GM12891 (cell line): ENCODE results near the gene AP1AR.
"Not testable (repeated sequence)": the region's sequence is repeated elsewhere in the genome, so short reads cannot be mapped to it uniquely, and the experiment has no call there.

Experiments used
- DNase-seq: peaks from one replicate; pipeline ENCODE4 v3.0.0; 2011; ENCODE audit warnings: low spot score; ENCODE audit not compliant: insufficient read length
- FAIRE-seq: peaks from 2 replicates; lab custom pipeline; 2011; peaks lifted over from hg19 to GRCh38; lab: Jason Lieb, UNC
- PAX5 ChIP-seq: IDR thresholded peaks from 2 replicates; pipeline ENCODE4 v1.6.1; 2011; ENCODE audit warnings: low read length, moderate library complexity, mild to moderate bottlenecking; ENCODE audit not compliant: insufficient read depth, severe bottlenecking
- POLR2A ChIP-seq: IDR thresholded peaks from 2 replicates; pipeline ENCODE4 v1.6.1; 2011; ENCODE audit warnings: low read depth, low read length, control low read depth
- POLR2AphosphoS5 ChIP-seq: IDR thresholded peaks from 2 replicates; pipeline ENCODE4 v1.6.1; 2011; ENCODE audit warnings: low read depth, low read length, control low read depth
- POU2F2 ChIP-seq: IDR thresholded peaks from 2 replicates; pipeline ENCODE4 v1.6.1; 2011; ENCODE audit warnings: low read depth, mild to moderate bottlenecking, control low read depth, low read length, moderate library complexity
- SPI1 ChIP-seq: IDR thresholded peaks from 2 replicates; pipeline ENCODE4 v1.6.1; 2011; ENCODE audit warnings: low read depth, low read length, control low read depth
- TAF1 ChIP-seq: IDR thresholded peaks from 2 replicates; pipeline ENCODE4 v1.6.1; 2011; ENCODE audit warnings: low read depth, low read length, control low read depth

The AP1AR gene

GRCh38 chr4:112302320-112303274 is 71.0 kb downstream of the AP1AR start:
- TF ChIP-seq PAX5, result no peak
- TF ChIP-seq POLR2AphosphoS5, result no peak
- TF ChIP-seq TAF1, result no peak
- TF ChIP-seq POLR2A, result no peak
- peak; percentile 18; the same call in 1 of the 2 replicates for TF ChIP-seq SPI1
- TF ChIP-seq POU2F2, result no peak
- DNase-seq (no peak), FAIRE-seq (peak; percentile 76)

GRCh38 chr4:112305477-112305876 is 73.9 kb downstream of the AP1AR start:
- not testable (repeated sequence) for FAIRE-seq, DNase-seq
- peak; percentile 50 for TF ChIP-seq SPI1

- not testable (repeated sequence) for DNase-seq, FAIRE-seq
Observed at GRCh38 chr4:112309263-112309791, 77.7 kb downstream of the AP1AR start.

- TF ChIP-seq POU2F2 (no peak), SPI1 (no peak), TAF1 (no peak), POLR2AphosphoS5 (no peak), PAX5 (no peak), POLR2A (no peak)
- no peak for DNase-seq
- peak; percentile 88 for FAIRE-seq
Observed at GRCh38 chr4:112311516-112311915, 79.9 kb downstream of the AP1AR start.

- FAIRE-seq, result peak; percentile 97
- TF ChIP-seq PAX5, result no peak
- TF ChIP-seq TAF1, result 0 out of 2 replicates have a peak, but pooled peaks have one; percentile 31
- TF ChIP-seq SPI1, result peak; percentile 80
- 0 out of 2 replicates have a peak, but pooled peaks have one; percentile 22 for TF ChIP-seq POLR2AphosphoS5
- TF ChIP-seq POU2F2, result no peak
- TF ChIP-seq POLR2A, result no peak
- DNase-seq, result no peak
Observed at GRCh38 chr4:112312610-112313239, 81.1 kb downstream of the AP1AR start.

GRCh38 chr4:112315446-112315845 is 83.9 kb downstream of the AP1AR start:
- no peak for DNase-seq

GRCh38 chr4:112316360-112316759 is 84.8 kb downstream of the AP1AR start:
- DNase-seq, result no peak
- TF ChIP-seq TAF1 (no peak), PAX5 (no peak), POU2F2 (no peak), POLR2AphosphoS5 (no peak), POLR2A (no peak), SPI1 (no peak)
- no peak for FAIRE-seq

More at GRCh38 chr4:112315446-112315845, 83.9 kb downstream of the AP1AR start:
- no peak for TF ChIP-seq PAX5
- TF ChIP-seq TAF1, result no peak
- no peak for TF ChIP-seq SPI1
- TF ChIP-seq POU2F2, result no peak
- no peak for TF ChIP-seq POLR2A
- no peak for TF ChIP-seq POLR2AphosphoS5
- FAIRE-seq, result peak; percentile 83

GRCh38 chr4:112318239-112319142 is 86.9 kb downstream of the AP1AR start:
- TF ChIP-seq POLR2AphosphoS5, result no peak
- no peak for TF ChIP-seq TAF1
- no peak for TF ChIP-seq PAX5
- TF ChIP-seq SPI1, result peak; percentile 79
- TF ChIP-seq POU2F2, result no peak
- TF ChIP-seq POLR2A, result peak; percentile 54; the same call in 1 of the 2 replicates
- DNase-seq (no peak), FAIRE-seq (peak; percentile 92)
